NCI-H526 treated with DMSO at 0.1 percent for 48 hours (cell line): ENCODE measurements around the gene NUTM1.
A peak's percentile ranks its signal among the peaks of the same experiment; 100 is the strongest.
"Not testable (repeated sequence)": the region's sequence is repeated elsewhere in the genome, so short reads cannot be mapped to it uniquely, and the experiment has no call there.

Experiments
- DNase-seq: peaks from one replicate; lab custom pipeline; 2025; lab: John Stamatoyannopoulos, UW

The NUTM1 gene

GRCh38 chr15:34362047-34362773 lies 19.1 kb downstream of the NUTM1 start:
- DNase-seq: no peak

GRCh38 chr15:34364041-34364440 lies 20.9 kb downstream of the NUTM1 start:
- DNase-seq: no peak

GRCh38 chr15:34365091-34365825 lies 22.1 kb downstream of the NUTM1 start:
- no peak for DNase-seq

GRCh38 chr15:34365836-34366235 lies 22.7 kb downstream of the NUTM1 start:
- no peak for DNase-seq

- peak; percentile 18 for DNase-seq
Observed at GRCh38 chr15:34366271-34367065, 23.4 kb downstream of the NUTM1 start.

- DNase-seq: peak; percentile 87
Observed at GRCh38 chr15:34367101-34368081, 24.3 kb downstream of the NUTM1 start, which contains the start of gene LPCAT4. Gene LPCAT4, minus strand, starts transcription at chr15:34367196. Its CDS starts 96 bp downstream, at chr15:34367100.

- no peak for DNase-seq
Observed at GRCh38 chr15:34370129-34370528, 27.0 kb downstream of the NUTM1 start.

GRCh38 chr15:34370643-34371042 lies 27.5 kb downstream of the NUTM1 start:
- no peak for DNase-seq

GRCh38 chr15:34373951-34374350 lies 30.8 kb downstream of the NUTM1 start:
- no peak for DNase-seq

GRCh38 chr15:34374816-34375215 lies 31.7 kb downstream of the NUTM1 start:
- DNase-seq: no peak

GRCh38 chr15:34375541-34375940 lies 32.4 kb downstream of the NUTM1 start:
- not testable (repeated sequence) for DNase-seq

- DNase-seq: no peak
Observed at GRCh38 chr15:34376856-34377255, 33.7 kb downstream of the NUTM1 start.

GRCh38 chr15:34380491-34380890 lies 37.4 kb downstream of the NUTM1 start:
- not testable (repeated sequence) for DNase-seq

- DNase-seq: not testable (repeated sequence)
Observed at GRCh38 chr15:34381829-34382521, 38.9 kb downstream of the NUTM1 start.

GRCh38 chr15:34389594-34390086 lies 46.5 kb downstream of the NUTM1 start:
- DNase-seq: not testable (repeated sequence)

GRCh38 chr15:34392981-34393380 lies 49.9 kb downstream of the NUTM1 start:
- DNase-seq: not testable (repeated sequence)

- not testable (repeated sequence) for DNase-seq
Observed at GRCh38 chr15:34397637-34398259, 54.6 kb downstream of the NUTM1 start.

- DNase-seq: not testable (repeated sequence)
Observed at GRCh38 chr15:34403160-34403598, 60.1 kb downstream of the NUTM1 start.

- DNase-seq: not testable (repeated sequence)
Observed at GRCh38 chr15:34403899-34404298, 60.8 kb downstream of the NUTM1 start.
